H1 (cell line): ENCODE measurements around the gene CMTM5.

Experiments used
- CTCF ChIP-seq, 3 experiments: IDR thresholded peaks; 1 replicate in 2 of 3; 2 replicates in 1 of 3; pipeline versions ENCODE4 v1.5.1 to v1.6.1; 2011; ENCODE audit warnings: low read length in 3 of 3, mild to moderate bottlenecking in 3 of 3, inconsistent platforms in 2 of 3, low read depth in 1 of 3, moderate library complexity in 1 of 3; ENCODE audit not compliant: insufficient read depth in 1 of 3; ENCODE audit errors: control extremely low read depth in 1 of 3
- PHF8 ChIP-seq: fragments of 200-600 bp; sonication (generic); conservative IDR thresholded peaks from 2 replicates; pipeline ENCODE4 v1.7.1; 2012; ENCODE audit warnings: low read depth, mild to moderate bottlenecking, inconsistent platforms, low read length, moderate library complexity
- TCF12 ChIP-seq: IDR thresholded peaks from 2 replicates; pipeline ENCODE4 v1.6.1; 2011; ENCODE audit warnings: low read depth, mild to moderate bottlenecking, low read length
- YY1 ChIP-seq: IDR thresholded peaks from 2 replicates; pipeline ENCODE4 v1.6.1; 2011; ENCODE audit warnings: low read depth, mild to moderate bottlenecking, low read length

DNA sequence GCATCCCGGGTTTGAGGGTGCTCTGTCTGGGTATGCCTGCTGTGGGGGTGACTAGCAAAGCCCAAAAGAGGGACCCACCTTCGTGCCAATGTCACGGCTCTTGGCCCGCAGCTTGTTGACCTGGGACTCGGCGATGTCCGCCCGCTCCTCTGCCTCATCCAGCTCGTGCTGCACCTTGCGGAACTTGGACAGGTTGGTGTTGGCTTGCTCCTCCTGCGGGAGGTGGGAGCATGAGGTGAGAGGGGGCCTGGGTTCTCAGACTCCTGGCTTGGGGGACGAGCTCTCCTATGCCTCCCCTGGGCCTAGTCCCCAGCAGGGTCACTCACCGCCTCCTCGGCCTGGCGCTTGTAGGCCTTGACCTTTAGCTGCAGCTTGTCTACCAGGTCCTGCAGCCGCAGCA is 36.8 kb downstream of the CMTM5 start:
- TF ChIP-seq CTCF (IDR thresholded peaks at IDR 0.05; ENCODE audit: control extremely low read depth in 1 of 3, insufficient read depth in 1 of 3, low read depth in 1 of 3, low read length in 3 of 3) (no peak), PHF8 (no peak), TCF12 (no peak), YY1 (no peak)
